Fibroblast of lung (primary cell): ENCODE results near the gene SP4. TPM values are rescaled to one million over a fixed set of nuclear protein-coding genes. Genes with fewer than 3 reads are reported as not detected.

Experiments
- DNase-seq, 2 donors: peaks; one replicate each; pipeline versions ENCODE4 v3.0.0 to v3.0.0-alpha.2; 2010; ENCODE audit warnings: low read depth in 2 of 2
- H2AFZ ChIP-seq: 2 replicates; pipeline ENCODE4 v1.5.1; 2012; ENCODE audit warnings: low read length, control low read depth, inconsistent platforms
- H3K27ac ChIP-seq: 2 replicates; pipeline ENCODE4 v1.5.1; 2011; ENCODE audit warnings: low read length, control low read depth; ENCODE audit not compliant: insufficient read depth
- H3K27me3 ChIP-seq: 2 replicates; pipeline ENCODE4 v1.5.1; 2011; ENCODE audit warnings: mild to moderate bottlenecking, low read length; ENCODE audit not compliant: control insufficient read depth, insufficient read depth
- H3K36me3 ChIP-seq: 2 replicates; pipeline ENCODE4 v1.5.1; 2011; ENCODE audit warnings: low read length; ENCODE audit not compliant: control insufficient read depth, insufficient read depth
- H3K4me1 ChIP-seq: 2 replicates; pipeline ENCODE4 v1.5.1; 2011; ENCODE audit warnings: low read length; ENCODE audit not compliant: control insufficient read depth, insufficient read depth; ENCODE audit errors: extremely low read depth
- H3K4me2 ChIP-seq: 2 replicates; pipeline ENCODE4 v1.5.1; 2011; ENCODE audit warnings: low read length, control low read depth; ENCODE audit not compliant: insufficient read depth; ENCODE audit errors: extremely low read depth
- H3K4me3 ChIP-seq, 4 experiments: fragments of 200-600 bp in 1 of 4; sonication (generic) in 1 of 4; replicated peaks in 1 of 4; 2 replicates each; pipeline ENCODE4 v1.5.1; 2011 to 2016; ENCODE audit warnings: low read length in 4 of 4, low read depth in 3 of 4, mild to moderate bottlenecking in 3 of 4, control low read depth in 2 of 4, inconsistent platforms in 1 of 4, mixed read lengths in 1 of 4; ENCODE audit not compliant: insufficient read depth in 1 of 4; ENCODE audit errors: control extremely low read depth in 1 of 4
- H3K79me2 ChIP-seq: 2 replicates; pipeline ENCODE4 v1.5.1; 2012; ENCODE audit warnings: mild to moderate bottlenecking, low read length, inconsistent platforms; ENCODE audit not compliant: control insufficient read depth, insufficient read depth
- H3K9ac ChIP-seq: 2 replicates; pipeline ENCODE4 v1.5.1; 2011; ENCODE audit warnings: mild to moderate bottlenecking, low read length, control low read depth; ENCODE audit not compliant: insufficient read depth
- H3K9me3 ChIP-seq: 2 replicates; pipeline ENCODE4 v1.5.1; 2012; ENCODE audit warnings: low read depth, low read length; ENCODE audit not compliant: control insufficient read depth, insufficient read depth
- H4K20me1 ChIP-seq: 2 replicates; pipeline ENCODE4 v1.5.1; 2011; ENCODE audit warnings: low read length; ENCODE audit not compliant: control insufficient read depth, insufficient read depth; ENCODE audit errors: extremely low read depth
- EZH2 ChIP-seq: IDR thresholded peaks from 2 replicates; pipeline ENCODE4 v1.5.1; 2012; ENCODE audit warnings: low read length, control low read depth, mild to moderate bottlenecking; ENCODE audit errors: missing control alignments
- polyA plus RNA-seq, 2 donors: library from polyadenylated mRNA; depleted of rRNA in 1 of 2; stranded (reverse) in 1 of 2; unstranded in 1 of 2; fragments of >200 nt; gene quantifications; 2 replicates each; pipeline ENCODE4 v1.2.1, GENCODE V29; 2011 to 2012; ENCODE audit warnings: missing spikeins in 1 of 2
- total RNA-seq: library from RNA; depleted of rRNA; stranded (reverse); fragments of >200 nt; gene quantifications from 2 replicates; pipeline ENCODE4 v1.2.1, GENCODE V29; 2014
- TF ChIP-seq, protein P1 (sequence below), 2 donors: IDR thresholded peaks in 1 of 2; conservative IDR thresholded peaks in 1 of 2; 1 replicate in 1 of 2; 2 replicates in 1 of 2; pipeline ENCODE4 v1.5.1; 2011 to 2012; ENCODE audit warnings: low read length in 2 of 2, control low read depth in 1 of 2, inconsistent platforms in 1 of 2, low read depth in 1 of 2, mild to moderate bottlenecking in 1 of 2

SP4 gene
- total and polyA plus RNA-seq, 2 donors (not counting 1 experiment from before 2014, with no cell fraction given): 2.9 to 8.8 TPM

DNA sequence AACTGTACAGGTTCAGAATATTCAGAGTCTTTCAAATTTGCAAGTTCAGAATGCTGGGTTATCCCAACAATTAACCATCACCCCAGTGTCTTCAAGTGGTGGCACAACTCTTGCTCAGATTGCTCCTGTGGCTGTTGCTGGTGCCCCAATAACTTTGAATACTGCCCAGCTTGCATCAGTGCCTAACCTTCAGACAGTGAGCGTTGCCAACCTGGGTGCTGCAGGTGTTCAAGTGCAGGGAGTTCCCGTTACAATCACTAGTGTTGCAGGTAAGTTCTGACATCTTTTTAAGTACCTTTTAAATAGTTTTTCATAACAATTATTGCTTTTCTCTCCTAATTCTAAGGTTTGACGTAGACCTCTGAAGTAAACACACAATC, 2.7 kb downstream of the SP4 start:
- no peaks in the 10 kb centered on the region for H4K20me1 ChIP-seq
- DNase-seq: no peak
- no peak overlapping the region for H3K4me2 ChIP-seq
- H3K9me3 ChIP-seq: no peaks in the 10 kb centered on the region
- no peak overlapping the region for H3K9ac ChIP-seq
- H3K36me3 ChIP-seq: no peaks in the 10 kb centered on the region
- H3K27ac ChIP-seq: no peak overlapping the region
- no peaks in the 10 kb centered on the region for H3K27me3 ChIP-seq
- no peaks in the 10 kb centered on the region for H3K4me1 ChIP-seq
- no peak overlapping the region for H3K4me3 ChIP-seq
- H3K79me2 ChIP-seq: no peaks in the 10 kb centered on the region
- TF ChIP-seq, protein P1, sequence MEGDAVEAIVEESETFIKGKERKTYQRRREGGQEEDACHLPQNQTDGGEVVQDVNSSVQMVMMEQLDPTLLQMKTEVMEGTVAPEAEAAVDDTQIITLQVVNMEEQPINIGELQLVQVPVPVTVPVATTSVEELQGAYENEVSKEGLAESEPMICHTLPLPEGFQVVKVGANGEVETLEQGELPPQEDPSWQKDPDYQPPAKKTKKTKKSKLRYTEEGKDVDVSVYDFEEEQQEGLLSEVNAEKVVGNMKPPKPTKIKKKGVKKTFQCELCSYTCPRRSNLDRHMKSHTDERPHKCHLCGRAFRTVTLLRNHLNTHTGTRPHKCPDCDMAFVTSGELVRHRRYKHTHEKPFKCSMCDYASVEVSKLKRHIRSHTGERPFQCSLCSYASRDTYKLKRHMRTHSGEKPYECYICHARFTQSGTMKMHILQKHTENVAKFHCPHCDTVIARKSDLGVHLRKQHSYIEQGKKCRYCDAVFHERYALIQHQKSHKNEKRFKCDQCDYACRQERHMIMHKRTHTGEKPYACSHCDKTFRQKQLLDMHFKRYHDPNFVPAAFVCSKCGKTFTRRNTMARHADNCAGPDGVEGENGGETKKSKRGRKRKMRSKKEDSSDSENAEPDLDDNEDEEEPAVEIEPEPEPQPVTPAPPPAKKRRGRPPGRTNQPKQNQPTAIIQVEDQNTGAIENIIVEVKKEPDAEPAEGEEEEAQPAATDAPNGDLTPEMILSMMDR (conservative IDR thresholded peaks at IDR 0.05 in 1 of 2, IDR thresholded peaks at IDR 0.05 in 1 of 2; ENCODE audit: low read depth in 1 of 2, low read length in 2 of 2): no peak
- no peak for TF ChIP-seq EZH2
- H2AFZ ChIP-seq: no peak overlapping the region

DNA sequence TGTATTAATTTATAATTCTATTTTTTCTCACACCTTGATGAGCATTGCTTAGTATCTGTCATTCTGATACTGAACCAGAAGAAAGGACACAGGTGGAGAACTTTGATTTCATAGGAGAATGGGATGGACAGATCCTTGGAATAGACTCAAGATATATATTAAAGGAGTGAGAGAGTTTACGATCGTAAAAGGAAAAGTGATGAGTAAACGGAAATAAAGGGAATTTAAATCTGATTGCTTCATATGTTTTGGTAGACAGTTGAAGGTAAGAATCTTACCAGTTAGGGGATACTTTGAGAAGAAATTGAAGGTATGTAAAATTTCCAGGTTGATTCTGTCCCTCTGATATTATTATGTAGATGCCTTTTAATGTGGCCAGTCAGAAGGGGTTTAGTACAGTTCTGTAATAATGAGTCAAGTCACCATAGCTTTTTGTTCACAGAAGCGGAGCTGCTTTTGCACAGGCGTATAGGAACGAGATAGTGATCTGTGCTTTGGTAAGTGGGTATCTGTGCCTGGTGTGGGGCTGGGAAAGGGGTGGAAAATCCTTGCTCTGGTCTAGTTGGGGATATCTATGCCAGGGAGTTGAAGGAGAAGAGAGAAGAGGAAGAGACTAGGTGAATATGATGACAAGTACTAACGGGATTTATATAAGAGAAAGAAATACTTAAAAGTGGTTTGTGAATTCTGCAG, 15.4 kb downstream of the SP4 start:
- Histone ChIP-seq H3K9me3 (no peaks in the 10 kb centered on the region), H3K4me2 (no peak overlapping the region), H3K9ac (no peak overlapping the region), H3K27me3 (no peaks in the 10 kb centered on the region), H2AFZ (no peak overlapping the region), H4K20me1 (no peaks in the 10 kb centered on the region), H3K4me1 (no peaks in the 10 kb centered on the region), H3K79me2 (no peaks in the 10 kb centered on the region), H3K36me3 (no peaks in the 10 kb centered on the region), H3K4me3 (no peak overlapping the region), H3K27ac (no peak overlapping the region)
- DNase-seq: no peak
- TF ChIP-seq, protein P1 (conservative IDR thresholded peaks at IDR 0.05 in 1 of 2, IDR thresholded peaks at IDR 0.05 in 1 of 2; ENCODE audit: low read depth in 1 of 2, low read length in 2 of 2): no peak
- no peak for TF ChIP-seq EZH2

DNA sequence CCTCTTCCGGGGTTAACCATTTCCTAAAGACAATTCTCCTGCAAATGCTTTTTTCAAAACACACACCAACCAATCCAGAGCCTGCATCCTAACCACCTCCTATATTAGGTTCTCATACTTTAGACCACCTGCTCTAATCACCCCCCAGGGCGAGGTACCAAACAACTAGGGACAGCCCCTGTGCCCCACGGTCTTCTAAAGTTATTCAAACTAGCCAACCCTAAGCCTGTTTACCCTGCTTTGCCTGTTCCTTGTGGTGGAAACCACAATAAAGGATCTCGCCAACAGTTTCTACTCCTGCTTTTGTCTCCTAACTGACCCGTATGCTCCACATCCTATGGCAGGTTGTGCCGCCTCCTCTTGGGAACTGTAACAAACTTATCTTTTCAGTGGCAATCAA, 21.1 kb downstream of the SP4 start:
- H3K4me1 ChIP-seq: no peaks in the 10 kb centered on the region
- no peaks in the 10 kb centered on the region for H3K9me3 ChIP-seq
- H3K4me2 ChIP-seq: no peak overlapping the region
- no peak overlapping the region for H3K9ac ChIP-seq
- H3K36me3 ChIP-seq: no peaks in the 10 kb centered on the region
- TF ChIP-seq, protein P1 (conservative IDR thresholded peaks at IDR 0.05 in 1 of 2, IDR thresholded peaks at IDR 0.05 in 1 of 2; ENCODE audit: low read depth in 1 of 2, low read length in 2 of 2): no peak
- no peak for TF ChIP-seq EZH2
- H3K27me3 ChIP-seq: no peaks in the 10 kb centered on the region
- no peaks in the 10 kb centered on the region for H3K79me2 ChIP-seq
- no peak overlapping the region for H3K4me3 ChIP-seq
- no peak overlapping the region for H2AFZ ChIP-seq
- no peaks in the 10 kb centered on the region for H4K20me1 ChIP-seq
- H3K27ac ChIP-seq: no peak overlapping the region
- DNase-seq: no peak
